B cell (primary cell): ENCODE measurements around the gene GGA2.

Experiments used
- CTCF ChIP-seq: fragments of 200-600 bp; IDR thresholded peaks from one replicate; pipeline ENCODE4 v1.8.0; 2022; ENCODE audit warnings: antibody characterized with exemption, mild to moderate bottlenecking
- EZH2 ChIP-seq: IDR thresholded peaks from 2 replicates; pipeline ENCODE4 v1.6.1; 2012; ENCODE audit warnings: borderline replicate concordance, low read depth, mild to moderate bottlenecking, moderate library complexity, low read length; ENCODE audit not compliant: insufficient read depth, poor library complexity, severe bottlenecking

GRCh38 chr16:23528644-23529310 lies 18.5 kb upstream of the GGA2 start:
- TF ChIP-seq CTCF (no peak), EZH2 (no peak)
